GM12878 (cell line): ENCODE measurements around the gene OSBPL7. TPM values are rescaled to one million over a fixed set of nuclear protein-coding genes. Genes with fewer than 3 reads are reported as not detected.

ENCODE experiments used
- ATAC-seq: fragments of 200-7000 bp; cut with Tn5 transposase; 3 replicates; pipeline ENCODE4 v1.9.1; 2020; ENCODE audit warnings: mild to moderate bottlenecking, moderate library complexity
- BruUV-seq: library from RNA; stranded (reverse); fragments of 400-500 nt; replicated peaks from 2 replicates; lab custom pipeline; 2021; lab: Mats Ljungman, UMichigan
- CTCF ChIA-PET: fragments of 300-600 bp; sonication (Branson Sonifier 250); formaldehyde crosslinking; extraction: SDS; loops from one replicate; lab custom pipeline; 2021; ENCODE audit warnings: inconsistent platforms; lab: Yijun Ruan, JAX
- POLR2A ChIA-PET: fragments of 350-600 bp; formaldehyde crosslinking; extraction: SDS; loops from one replicate; lab custom pipeline; 2021; ENCODE audit warnings: inconsistent platforms; lab: Charles Lee
- RAD21 ChIA-PET: fragments of 300-600 bp; sonication (Branson Sonifier 250); formaldehyde crosslinking; loops from one replicate; lab custom pipeline; 2023; ENCODE audit warnings: antibody characterized with exemption; ENCODE audit not compliant: unreplicated experiment; lab: Charles Lee
- SMC1A ChIA-PET: fragments of 300-600 bp; sonication (Branson Sonifier 250); formaldehyde crosslinking; loops from one replicate; lab custom pipeline; 2023; ENCODE audit not compliant: unreplicated experiment, uncharacterized antibody; lab: Charles Lee
- DNase-seq: peaks from one replicate; pipeline ENCODE4 v3.0.0-alpha.2; 2011; ENCODE audit warnings: low read depth, low spot score
- FAIRE-seq: peaks from 3 replicates; lab custom pipeline; 2011; peaks lifted over from hg19 to GRCh38; lab: Jason Lieb, UNC
- H2AFZ ChIP-seq: 2 replicates; pipeline ENCODE4 v1.6.0; 2011; ENCODE audit warnings: low read depth, low read length, control low read depth; ENCODE audit not compliant: control insufficient read depth
- H3K27ac ChIP-seq: 2 replicates; pipeline ENCODE4 v1.5.1; 2011; ENCODE audit warnings: control low read depth; ENCODE audit not compliant: control insufficient read depth, insufficient read depth
- H3K27me3 ChIP-seq, 2 experiments: replicated peaks in 1 of 2; 2 replicates each; pipeline versions ENCODE4 v1.6.0 to v1.6.1; 2011; ENCODE audit warnings: low read length in 1 of 2; ENCODE audit not compliant: control insufficient read depth in 2 of 2, insufficient read depth in 2 of 2
- H3K36me3 ChIP-seq, 2 experiments: 2 replicates each; pipeline ENCODE4 v1.5.1; 2011; ENCODE audit warnings: low read length in 1 of 2; ENCODE audit not compliant: control insufficient read depth in 2 of 2, insufficient read depth in 2 of 2
- H3K4me1 ChIP-seq: 2 replicates; pipeline ENCODE4 v1.6.1; 2011; ENCODE audit warnings: mild to moderate bottlenecking, low read length, moderate library complexity, mixed read lengths; ENCODE audit not compliant: control insufficient read depth, insufficient read depth
- H3K4me2 ChIP-seq: 2 replicates; pipeline ENCODE4 v1.6.0; 2011; ENCODE audit warnings: control low read depth; ENCODE audit not compliant: control insufficient read depth, insufficient read depth
- H3K4me3 ChIP-seq: fragments of 200-600 bp; sonication (generic); 2 replicates; pipeline ENCODE4 v1.5.1; 2016
- H3K79me2 ChIP-seq: 2 replicates; pipeline ENCODE4 v1.6.0; 2011; ENCODE audit warnings: low read length; ENCODE audit not compliant: control insufficient read depth, insufficient read depth
- H3K9ac ChIP-seq: 2 replicates; pipeline ENCODE4 v1.8.0; 2011; ENCODE audit warnings: low read length, control low read depth, mixed read lengths; ENCODE audit not compliant: control insufficient read depth, insufficient read depth
- H3K9me3 ChIP-seq: replicated peaks from 3 replicates; pipeline ENCODE4 v1.5.1; 2011; ENCODE audit warnings: mild to moderate bottlenecking, low read length; ENCODE audit not compliant: control insufficient read depth, insufficient read depth
- H4K20me1 ChIP-seq: 2 replicates; pipeline ENCODE4 v1.6.0; 2011; ENCODE audit not compliant: control insufficient read depth, insufficient read depth
- DPF2 ChIP-seq: fragments of 450-650 bp; IDR thresholded peaks from 2 replicates; pipeline ENCODE4 v1.6.1; 2017; ENCODE audit warnings: mild to moderate bottlenecking
- MEF2A ChIP-seq: IDR thresholded peaks from 2 replicates; pipeline ENCODE4 v1.6.1; 2011; ENCODE audit warnings: low read depth, mild to moderate bottlenecking, low read length, moderate library complexity; ENCODE audit not compliant: insufficient read depth
- SMARCA5 ChIP-seq: fragments of 450-650 bp; IDR thresholded peaks from 2 replicates; pipeline ENCODE4 v1.6.1; 2017; ENCODE audit warnings: mild to moderate bottlenecking
- WGBS: methylation state at CpG from one replicate; pipeline ENCODE4 v1.1.6; 2016; ENCODE audit warnings: low lambda C conversion rate; ENCODE audit not compliant: insufficient replicate concordance, insufficient coverage; ENCODE audit errors: missing lambda C conversion rate; 5-methylcytosine and 5-hydroxymethylcytosine counted together
- in situ Hi-C: fragments of 300-500 bp; cut with MboI; formaldehyde crosslinking; loops from 9 replicates; pipeline ENCODE4 v1.14.3; 2018; ENCODE audit warnings: mixed read lengths
- intact Hi-C: fragments of 100-400 bp; cut with micrococcal nuclease; formaldehyde crosslinking; loops from one replicate; pipeline ENCODE4 v1.14.2; 2022; ENCODE audit not compliant: unreplicated experiment
- polyA plus RNA-seq, 11 experiments: library from polyadenylated mRNA; depleted of rRNA in 4 of 11; unstranded in 6 of 11; stranded (reverse) in 5 of 11; fragments of >200 nt; fragmentation: Nextera tagmentation in 4 of 11; fragmentation: Illumina TruSeq in 1 of 11; extraction: Ambion mirVana in 4 of 11; extraction: Trizol in 1 of 11; gene quantifications; 1 replicate in 1 of 11; 2 replicates in 10 of 11; pipeline versions ENCODE4 v1.2.1 to v1.2.3, GENCODE V29; 2011 to 2016; ENCODE audit warnings: inconsistent platforms in 2 of 11, missing spikeins in 2 of 11, low read depth in 1 of 11
- total RNA-seq, 4 experiments: library from RNA; depleted of rRNA in 3 of 4; stranded (reverse); fragments of >200 nt in 3 of 4; fragmentation: Illumina TruSeq in 1 of 4; extraction: Trizol in 1 of 4; gene quantifications; 2 replicates each; pipeline versions ENCODE4 v1.2.1 to v1.2.3, GENCODE V29; 2013 to 2021
- TF ChIP-seq, protein P1 (sequence below): fragments of 450-650 bp; IDR thresholded peaks from 2 replicates; pipeline ENCODE4 v1.6.1; 2016; ENCODE audit warnings: mild to moderate bottlenecking
- TF ChIP-seq, protein P2 (sequence below): IDR thresholded peaks from 2 replicates; pipeline ENCODE4 v1.6.1; 2011; ENCODE audit warnings: low read depth, mild to moderate bottlenecking, low read length, moderate library complexity, borderline replicate concordance; ENCODE audit errors: extremely low read depth

OSBPL7 gene
- total and polyA plus RNA-seq, 10 of the 15 experiments (the other 5 are each of a cell fraction or from before 2014, with no cell fraction given), result 0.50 to 16.1 (median 6.7) TPM

DNA sequence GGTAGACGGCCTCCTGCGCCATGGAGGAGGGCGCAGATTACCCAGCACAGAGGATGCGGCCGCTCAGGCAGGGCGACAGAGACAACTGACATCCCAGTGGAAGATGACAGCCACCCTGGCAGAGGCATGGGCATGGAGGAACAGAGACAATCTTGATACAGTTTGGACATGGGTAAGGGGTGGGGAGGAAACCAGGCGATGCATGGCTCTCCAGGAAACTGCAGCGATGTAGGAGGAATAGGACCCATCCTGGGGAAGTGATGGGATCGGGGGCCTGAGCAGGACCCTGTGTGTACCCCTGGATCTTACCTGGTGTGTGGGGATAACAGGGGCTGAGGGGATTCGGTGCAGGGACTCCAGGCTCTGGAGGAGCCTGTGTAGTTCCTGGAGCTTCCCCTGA lies 4.6 kb downstream of the OSBPL7 start (continued):
- no peak for TF ChIP-seq DPF2
- no peak for TF ChIP-seq SMARCA5
- TF ChIP-seq MEF2A, result no peak

DNA sequence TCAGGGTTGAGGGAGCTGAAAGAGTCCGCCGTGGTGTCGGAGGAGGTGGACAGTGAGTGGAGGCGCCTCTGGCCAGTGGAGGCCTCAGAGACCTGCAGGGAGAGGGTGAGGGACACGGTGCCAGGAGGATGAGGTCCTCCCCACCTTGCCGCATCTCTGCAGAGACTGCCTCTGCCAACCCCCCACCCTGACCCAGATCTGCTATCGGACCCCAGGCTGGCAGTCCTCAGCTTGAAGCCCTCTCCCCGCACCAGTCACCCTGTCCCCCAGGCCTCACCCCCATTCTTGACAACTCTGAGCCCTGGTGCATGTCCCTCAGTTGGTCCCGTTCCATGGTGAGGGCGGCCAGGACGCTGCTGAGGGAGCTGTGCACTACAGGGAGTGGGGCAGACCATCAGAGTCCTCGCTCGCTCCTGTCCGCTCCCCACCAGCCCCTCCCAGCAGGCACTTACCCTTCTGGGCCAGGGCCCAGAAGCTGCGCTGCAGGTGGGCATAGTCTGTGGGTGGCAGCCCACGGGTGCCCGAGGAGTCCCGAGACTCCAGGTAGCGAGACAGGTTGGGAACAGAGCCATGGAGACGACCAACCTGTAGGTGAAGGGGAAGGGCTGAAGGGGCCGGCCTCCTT lies 5.4 kb downstream of the OSBPL7 start:
- H3K36me3 ChIP-seq, result peaks cover 3 to 11% of the 10 kb centered on the region in 2 experiments; a peak in 3 of 4 replicates
- H4K20me1 ChIP-seq, result no peaks in the 10 kb centered on the region
- H3K4me1 ChIP-seq, result peaks cover 6% of the 10 kb centered on the region
- ChIA-PET SMC1A (no interaction called here), CTCF (interaction anchor here (0.7 kb wide), 1 partner anchor 12 kb away, joined by 4 read pairs; no protein-coding TSS in a partner anchor), POLR2A (interaction anchor here (0.5 kb wide), 1 partner anchor 699 kb away, joined by 3 read pairs; no protein-coding TSS in a partner anchor), RAD21 (no interaction called here)
- FAIRE-seq (no peak), ATAC-seq (no peak), DNase-seq (no peak)
- no peak overlapping the region for H3K4me3 ChIP-seq
- 97% methylated on average over 21 of the region's 21 CpGs for WGBS
- no peak overlapping the region for H2AFZ ChIP-seq
- H3K9me3 ChIP-seq, result no peaks in the 10 kb centered on the region
- TF ChIP-seq, protein P1, sequence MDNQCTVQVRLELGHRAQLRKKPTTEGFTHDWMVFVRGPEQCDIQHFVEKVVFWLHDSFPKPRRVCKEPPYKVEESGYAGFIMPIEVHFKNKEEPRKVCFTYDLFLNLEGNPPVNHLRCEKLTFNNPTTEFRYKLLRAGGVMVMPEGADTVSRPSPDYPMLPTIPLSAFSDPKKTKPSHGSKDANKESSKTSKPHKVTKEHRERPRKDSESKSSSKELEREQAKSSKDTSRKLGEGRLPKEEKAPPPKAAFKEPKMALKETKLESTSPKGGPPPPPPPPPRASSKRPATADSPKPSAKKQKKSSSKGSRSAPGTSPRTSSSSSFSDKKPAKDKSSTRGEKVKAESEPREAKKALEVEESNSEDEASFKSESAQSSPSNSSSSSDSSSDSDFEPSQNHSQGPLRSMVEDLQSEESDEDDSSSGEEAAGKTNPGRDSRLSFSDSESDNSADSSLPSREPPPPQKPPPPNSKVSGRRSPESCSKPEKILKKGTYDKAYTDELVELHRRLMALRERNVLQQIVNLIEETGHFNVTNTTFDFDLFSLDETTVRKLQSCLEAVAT, result no peak
- TF ChIP-seq, protein P2, sequence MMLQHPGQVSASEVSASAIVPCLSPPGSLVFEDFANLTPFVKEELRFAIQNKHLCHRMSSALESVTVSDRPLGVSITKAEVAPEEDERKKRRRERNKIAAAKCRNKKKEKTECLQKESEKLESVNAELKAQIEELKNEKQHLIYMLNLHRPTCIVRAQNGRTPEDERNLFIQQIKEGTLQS, result no peak
- H3K9ac ChIP-seq, result no peak overlapping the region
- intact Hi-C loops (no loop called here), in situ Hi-C loops (no loop called here)
- BruUV-seq, result no TSS peak
- no peak overlapping the region for H3K4me2 ChIP-seq
- peaks cover 3% of the 10 kb centered on the region; the same call in 1 of the 2 replicates for H3K79me2 ChIP-seq
- no peaks in the 10 kb centered on the region for H3K27me3 ChIP-seq
- no peak overlapping the region for H3K27ac ChIP-seq
